Kidney capillary endothelial cell (primary cell): ENCODE data around the gene LRRC8D.

ENCODE experiments used
- DNase-seq: peaks from one replicate; pipeline ENCODE4 v3.0.0-alpha.2; 2018; ENCODE audit warnings: low spot score

Gene LRRC8D

GRCh38 chr1:89807983-89808382 is 12.8 kb upstream of the LRRC8D start:
- DNase-seq, result no peak

DNA sequence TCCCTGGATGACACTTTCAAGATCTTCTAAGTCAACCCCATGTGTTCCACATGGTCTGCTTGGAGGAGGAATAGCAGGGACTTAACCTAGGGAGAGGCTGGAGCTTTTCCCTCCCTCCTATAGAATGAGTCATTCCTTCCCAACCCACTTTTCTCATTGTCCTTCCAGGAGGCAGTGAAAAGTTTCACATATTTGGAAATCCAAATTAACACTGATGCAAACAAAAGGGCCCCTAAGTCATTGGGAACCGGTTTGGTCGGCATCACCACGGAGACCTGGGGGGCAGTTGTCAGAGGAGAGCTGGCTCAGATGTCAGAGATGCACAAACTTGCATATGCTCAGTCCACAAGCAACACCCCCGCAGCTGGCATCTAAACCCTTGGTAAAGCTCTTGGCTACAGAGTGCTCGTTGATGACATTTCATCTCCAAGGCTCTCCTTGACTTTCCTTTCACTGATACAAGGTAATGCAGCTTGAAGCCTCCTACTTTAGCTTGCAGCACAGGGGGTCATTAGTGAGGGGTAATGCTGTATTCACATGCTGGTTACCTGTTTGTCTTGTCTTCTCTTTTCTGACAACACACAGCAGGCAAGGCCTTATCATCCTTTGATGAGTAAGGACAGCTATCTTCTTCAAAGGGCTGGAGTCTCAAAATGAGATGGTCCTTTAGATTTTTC is 12.3 kb upstream of the LRRC8D start:
- DNase-seq, result no peak

- no peak for DNase-seq
These were observed 11.3 kb upstream of the LRRC8D start for GRCh38 chr1:89809556-89809955.

DNA sequence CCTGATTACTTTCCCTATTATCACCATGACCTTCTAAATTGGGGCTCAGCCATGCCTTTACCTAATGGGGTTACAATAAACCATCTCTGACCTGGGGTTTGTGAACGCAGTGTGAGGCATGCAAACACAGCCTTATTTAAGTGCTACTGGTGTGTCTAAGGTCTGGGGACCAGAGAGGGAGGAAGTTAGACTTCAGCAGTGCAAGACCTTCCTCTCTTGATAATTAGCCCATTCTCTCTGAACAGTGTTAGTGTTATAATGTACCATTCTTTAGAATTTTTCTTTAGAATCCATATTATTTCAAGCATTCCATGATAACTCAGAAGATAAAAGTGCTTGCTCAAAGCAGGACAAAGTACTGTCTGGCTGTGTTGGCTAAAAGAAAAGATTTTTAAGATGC is 10.5 kb upstream of the LRRC8D start:
- no peak for DNase-seq

GRCh38 chr1:89810880-89811279 is 10.0 kb upstream of the LRRC8D start:
- no peak for DNase-seq

DNA sequence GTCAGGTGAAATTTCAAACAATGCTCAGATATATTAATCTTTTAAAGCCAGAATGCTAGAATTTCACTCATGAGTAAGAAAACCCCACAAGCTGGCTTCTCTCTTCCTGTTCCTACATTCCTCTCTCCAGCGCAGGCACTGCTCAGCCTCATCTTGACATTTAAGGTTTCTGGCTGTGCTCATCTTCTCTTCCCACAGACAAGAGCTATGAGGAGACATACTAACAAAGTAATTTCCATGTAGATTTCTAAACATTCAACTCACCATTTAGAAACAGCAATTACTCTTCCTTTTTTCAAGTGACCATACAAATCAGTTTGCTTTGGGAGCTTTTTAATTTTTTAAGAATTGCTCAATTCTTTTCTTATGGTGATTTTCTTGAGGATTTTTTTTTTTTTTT is 7.8 kb upstream of the LRRC8D start:
- no peak for DNase-seq

DNA sequence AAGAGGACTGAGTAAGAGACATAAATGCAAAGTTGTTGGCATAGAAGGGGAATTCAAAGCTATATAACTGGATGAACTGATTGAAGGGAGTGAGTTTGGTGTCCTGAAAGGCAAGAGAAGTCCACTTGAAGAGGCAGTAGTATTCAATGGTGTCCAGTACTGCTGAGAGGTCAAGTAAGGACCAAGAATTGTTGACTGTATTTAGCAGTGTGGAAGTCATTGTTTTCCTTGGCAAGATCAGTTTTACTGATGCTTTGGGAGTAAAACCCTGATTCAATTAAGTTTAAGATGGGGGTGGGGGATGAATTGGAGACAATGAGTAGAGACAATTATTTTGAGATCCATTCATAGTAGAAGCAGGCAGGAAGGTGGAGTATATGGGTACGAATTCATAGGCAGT is 5.8 kb upstream of the LRRC8D start:
- no peak for DNase-seq

GRCh38 chr1:89815611-89816010 is 5.2 kb upstream of the LRRC8D start:
- no peak for DNase-seq

DNA sequence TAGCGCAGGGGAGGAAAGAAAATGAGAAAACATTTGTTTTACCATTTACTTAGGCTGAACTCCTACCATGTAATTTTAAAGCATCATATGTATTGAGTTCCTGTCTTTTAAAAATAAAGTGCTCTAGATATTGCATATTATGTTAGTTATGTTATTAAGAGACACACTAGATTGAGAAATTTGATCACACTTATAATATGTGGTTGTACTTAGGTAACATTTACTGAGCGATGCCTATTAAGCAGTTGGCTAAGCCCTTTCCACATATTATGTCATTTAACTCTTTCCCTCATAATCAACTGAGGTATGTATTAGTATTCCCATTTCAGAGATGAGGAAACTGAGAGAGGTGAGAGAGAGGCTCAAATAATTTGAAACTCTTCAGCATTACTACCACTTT is 4.5 kb upstream of the LRRC8D start:
- DNase-seq, result no peak

DNA sequence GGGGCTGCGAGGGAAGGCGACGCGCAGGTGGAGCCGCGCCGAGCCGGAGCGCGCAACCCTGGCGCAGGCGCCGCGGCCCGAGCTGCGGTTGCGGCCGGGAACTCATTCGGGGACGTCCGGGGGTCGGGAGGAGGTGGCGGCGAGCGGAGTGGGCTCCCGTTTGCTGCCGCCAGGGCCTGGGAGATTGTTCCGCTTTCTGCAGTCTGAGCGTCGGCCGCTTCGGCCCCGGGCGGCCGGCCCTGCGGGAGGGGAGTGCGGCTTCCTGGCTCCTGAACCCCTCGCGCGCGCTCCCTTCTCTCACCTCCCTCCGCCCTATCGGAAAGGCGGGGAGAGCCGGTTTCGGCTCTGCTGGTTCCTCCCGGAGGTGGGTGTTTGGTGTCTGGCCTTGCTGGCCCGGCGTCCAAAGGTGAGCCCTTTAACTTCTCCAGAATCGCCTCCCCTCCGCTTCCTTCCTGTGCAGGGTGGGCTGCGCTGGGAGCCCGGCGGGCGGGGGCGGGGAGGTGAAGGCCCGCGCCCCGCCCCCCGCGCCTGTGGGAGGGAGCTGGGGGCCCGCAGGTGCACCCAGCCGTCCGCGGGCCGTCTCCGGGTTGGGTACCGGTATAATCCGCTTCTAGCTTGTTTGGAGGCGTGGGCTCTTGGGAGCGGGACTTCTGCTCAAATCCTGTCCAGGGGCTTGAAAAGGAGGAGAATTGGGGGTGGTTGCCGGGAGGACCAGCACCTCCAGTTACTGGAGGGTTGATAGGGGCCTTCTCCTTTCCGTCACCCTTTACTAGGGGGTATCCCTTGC is 683 bp downstream of the LRRC8D start:
- peak; percentile 26 for DNase-seq

GRCh38 chr1:89822109-89822962 is 1.5 kb downstream of the LRRC8D start:
- no peak for DNase-seq

DNA sequence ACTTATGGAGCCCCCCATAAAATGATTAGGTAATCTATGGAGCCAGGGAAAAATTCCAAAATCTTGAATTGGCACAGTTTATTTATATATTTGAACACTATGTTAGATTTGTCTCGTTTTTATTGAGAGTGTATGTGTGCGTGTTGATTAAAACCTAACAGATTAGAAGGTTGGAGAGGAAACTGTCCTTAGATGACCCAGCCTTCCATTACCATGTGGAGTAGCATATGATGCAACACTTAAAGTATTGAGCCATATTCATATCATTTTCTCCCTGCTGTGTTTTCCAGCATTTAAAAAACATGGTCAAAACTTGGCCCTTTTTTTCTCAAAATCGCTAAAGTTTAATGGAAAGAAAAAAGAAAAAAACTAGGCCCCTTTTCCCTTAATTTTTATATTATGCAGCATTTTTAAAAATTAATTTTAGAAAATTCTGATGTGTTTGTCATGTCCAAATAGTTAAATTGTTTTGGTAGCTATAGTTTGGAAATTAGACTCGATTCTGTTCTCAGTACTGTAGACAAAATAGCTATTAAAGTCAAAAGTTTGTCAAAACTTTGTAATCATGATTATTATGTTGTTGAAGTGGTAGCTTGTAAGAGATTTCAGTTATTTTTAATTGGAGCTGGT is 2.3 kb downstream of the LRRC8D start:
- DNase-seq, result no peak

GRCh38 chr1:89823679-89824292 is 3.0 kb downstream of the LRRC8D start:
- no peak for DNase-seq

- no peak for DNase-seq
These were observed 5.8 kb downstream of the LRRC8D start for GRCh38 chr1:89826594-89826993.

DNA sequence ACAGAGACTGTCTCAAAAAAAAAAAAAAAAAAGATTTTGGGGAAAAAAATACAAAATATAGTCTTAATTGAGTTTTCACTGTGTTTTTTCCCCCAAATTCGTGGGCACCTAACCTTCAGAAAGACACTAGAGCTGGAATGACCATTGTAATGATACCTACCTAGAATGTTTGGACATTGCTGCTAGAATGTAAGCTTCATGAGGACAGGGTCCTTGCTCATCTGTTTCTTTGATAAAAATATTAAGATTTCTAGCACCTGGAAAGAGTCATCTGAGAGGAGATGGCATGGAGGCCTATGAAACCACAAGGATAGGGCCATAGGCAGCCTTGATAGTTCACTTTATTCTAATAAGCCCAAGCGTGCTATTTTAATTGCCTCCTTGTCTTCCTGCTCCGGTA is 6.5 kb downstream of the LRRC8D start:
- DNase-seq, result no peak

GRCh38 chr1:89827902-89828301 is 7.1 kb downstream of the LRRC8D start:
- DNase-seq, result no peak

GRCh38 chr1:89829186-89829585 is 8.4 kb downstream of the LRRC8D start:
- no peak for DNase-seq

GRCh38 chr1:89831462-89832120 is 10.8 kb downstream of the LRRC8D start:
- no peak for DNase-seq

- DNase-seq, result no peak
These were observed 11.8 kb downstream of the LRRC8D start for GRCh38 chr1:89832496-89833127.

- DNase-seq, result no peak
These were observed 12.6 kb downstream of the LRRC8D start for GRCh38 chr1:89833183-89834082.
